Right lobe of liver (tissue), 4 donors: Measurements from ENCODE around the gene BRD3OS.

Experiments used
- CTCF ChIP-seq, 4 donors: fragments of 200-600 bp in 3 of 4; fragments of 450-650 bp in 1 of 4; IDR thresholded peaks; one replicate each; pipeline versions ENCODE4 v1.5.1 to v1.8.0; 2016 to 2022; ENCODE audit warnings: antibody characterized with exemption in 4 of 4, mild to moderate bottlenecking in 2 of 4
- POLR2A ChIP-seq: fragments of 450-650 bp; IDR thresholded peaks from one replicate; pipeline ENCODE4 v1.6.1; 2017; ENCODE audit warnings: antibody characterized with exemption, mild to moderate bottlenecking
- donor health status: DM: no; HTN: no; CAD: no.
- donor health status: DM: no; HTN: no; CAD: no.
- donor health status: DM: no; HTN: yes; CAD: no.

- TF ChIP-seq POLR2A (no peak), CTCF (IDR thresholded peaks at IDR 0.05) (no peak)
Measured at GRCh38 chr9:134046894-134047681, 21.8 kb downstream of the BRD3OS start.
